HT1080 (cell line): Measurements from ENCODE around the gene RSPO1. TPM values are rescaled to one million over a fixed set of nuclear protein-coding genes. Genes with fewer than 3 reads are reported as not detected.
A peak's percentile ranks its signal among the peaks of the same experiment; 100 is the strongest.
"Not testable (repeated sequence)": the region's sequence is repeated elsewhere in the genome, so short reads cannot be mapped to it uniquely, and the experiment has no call there.

ENCODE experiments used
- DNase-seq: peaks from one replicate; pipeline ENCODE4 v3.0.0-alpha.2; 2015; ENCODE audit warnings: low read depth
- total RNA-seq: library from RNA; depleted of rRNA; stranded (reverse); fragments of >200 nt; shearing (Covaris generic); gene quantifications from 2 replicates; pipeline ENCODE4 v1.2.3, GENCODE V29; 2014

Gene RSPO1
- total RNA-seq, 1 experiment from 2014 or later: not detected

DNA sequence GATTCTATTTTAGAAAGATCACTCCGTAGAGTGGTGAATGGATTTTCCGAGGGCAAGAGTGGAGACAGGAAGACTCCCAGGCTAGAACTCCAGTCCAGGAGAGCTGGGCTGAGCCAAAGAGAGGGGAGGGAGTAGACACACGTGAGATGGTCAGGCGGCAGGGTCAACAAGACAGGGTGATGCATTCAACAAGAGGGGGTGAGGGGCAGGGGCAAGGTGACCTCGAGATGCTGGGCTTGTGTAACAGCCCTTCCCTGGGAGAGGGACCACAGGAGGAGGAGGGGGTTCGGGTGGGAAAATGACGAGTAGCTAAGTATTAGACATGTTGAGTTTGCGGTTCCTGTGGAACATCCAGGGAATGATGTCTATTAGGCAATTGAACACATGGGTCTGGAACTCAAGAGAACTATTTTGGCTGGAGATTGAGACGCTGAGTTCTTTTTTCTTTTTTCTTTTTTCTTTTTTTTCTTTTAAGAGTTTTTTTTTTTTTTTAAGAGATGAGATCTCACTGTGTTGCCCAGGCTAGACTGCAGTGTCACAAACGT, 13.3 kb downstream of the RSPO1 start:
- DNase-seq: no peak

GRCh38 chr1:37620707-37621106, 14.0 kb downstream of the RSPO1 start:
- no peak for DNase-seq

DNA sequence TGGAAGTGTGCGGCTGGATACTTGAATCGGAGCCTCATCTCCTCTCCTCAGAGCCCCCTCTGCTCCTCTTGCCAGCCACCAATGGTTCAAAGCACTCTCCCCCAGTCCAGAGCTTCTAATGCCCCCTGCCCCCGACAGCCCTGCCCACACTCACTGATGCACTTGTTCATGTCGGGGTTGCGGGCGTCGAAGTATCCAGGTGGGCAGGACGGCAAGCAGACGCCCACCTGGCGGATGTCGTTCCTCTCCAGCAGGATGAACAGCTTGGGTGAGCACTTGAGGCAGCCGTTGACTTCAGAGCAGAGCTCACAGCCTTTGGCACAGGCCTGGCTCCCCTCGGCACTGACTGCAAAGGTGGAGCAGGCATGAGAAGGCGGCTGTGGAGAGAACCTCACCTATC, 18.4 kb downstream of the RSPO1 start:
- no peak for DNase-seq

- no peak for DNase-seq
These were observed 20.6 kb downstream of the RSPO1 start for GRCh38 chr1:37614105-37614504.

- no peak for DNase-seq
These were observed 22.5 kb downstream of the RSPO1 start for GRCh38 chr1:37612186-37612585.

GRCh38 chr1:37609994-37610393, 24.7 kb downstream of the RSPO1 start:
- DNase-seq: no peak

GRCh38 chr1:37609002-37609401, 25.7 kb downstream of the RSPO1 start:
- no peak for DNase-seq

- DNase-seq: no peak
These were observed 28.0 kb downstream of the RSPO1 start for GRCh38 chr1:37606481-37607263.

GRCh38 chr1:37605806-37606474, 28.8 kb downstream of the RSPO1 start:
- no peak for DNase-seq

GRCh38 chr1:37605061-37605650, 29.5 kb downstream of the RSPO1 start:
- DNase-seq: no peak

GRCh38 chr1:37602750-37603694, 31.7 kb downstream of the RSPO1 start:
- DNase-seq: no peak

DNA sequence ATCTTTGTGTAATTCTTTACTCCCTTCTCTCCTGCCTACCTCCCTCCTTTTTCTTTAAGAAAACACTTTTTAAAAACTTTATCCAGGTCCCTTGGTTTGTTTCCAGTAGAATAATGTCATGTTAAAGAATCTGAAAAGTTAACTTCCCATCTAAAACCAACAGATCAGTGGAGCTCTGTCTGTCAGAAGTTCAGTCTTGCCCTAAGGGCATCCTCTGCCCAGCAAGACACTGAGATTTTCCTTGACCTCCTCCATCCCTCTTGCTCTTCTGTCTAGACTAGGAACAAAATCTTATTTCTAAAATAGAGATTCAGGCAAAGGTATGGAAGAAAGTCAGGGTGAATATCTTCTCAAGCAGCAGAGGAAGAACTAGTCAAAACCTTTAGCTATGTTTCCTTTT, 33.3 kb downstream of the RSPO1 start:
- DNase-seq: no peak

DNA sequence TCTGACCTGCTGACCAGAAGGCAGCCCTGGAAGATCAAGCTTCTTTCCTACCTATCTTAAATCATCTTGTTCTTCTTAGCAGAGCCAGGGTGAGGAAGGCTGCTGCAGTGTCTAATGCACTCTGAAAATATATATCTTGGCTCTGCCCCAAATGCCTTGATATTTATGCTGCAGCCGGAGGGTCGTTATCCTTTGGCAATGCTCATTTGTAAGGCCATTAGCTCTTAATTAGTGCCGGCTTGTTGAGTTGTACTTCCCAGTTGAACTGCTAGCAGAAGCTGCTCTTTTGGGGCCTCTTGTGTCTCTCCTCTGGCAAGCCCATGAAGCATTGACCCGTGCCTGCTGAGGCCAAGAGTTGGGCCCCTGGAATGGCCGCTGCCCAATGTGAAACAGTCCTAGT, 34.8 kb downstream of the RSPO1 start:
- no peak for DNase-seq

- DNase-seq: no peak
These were observed 38.5 kb downstream of the RSPO1 start for GRCh38 chr1:37596182-37596667.

DNA sequence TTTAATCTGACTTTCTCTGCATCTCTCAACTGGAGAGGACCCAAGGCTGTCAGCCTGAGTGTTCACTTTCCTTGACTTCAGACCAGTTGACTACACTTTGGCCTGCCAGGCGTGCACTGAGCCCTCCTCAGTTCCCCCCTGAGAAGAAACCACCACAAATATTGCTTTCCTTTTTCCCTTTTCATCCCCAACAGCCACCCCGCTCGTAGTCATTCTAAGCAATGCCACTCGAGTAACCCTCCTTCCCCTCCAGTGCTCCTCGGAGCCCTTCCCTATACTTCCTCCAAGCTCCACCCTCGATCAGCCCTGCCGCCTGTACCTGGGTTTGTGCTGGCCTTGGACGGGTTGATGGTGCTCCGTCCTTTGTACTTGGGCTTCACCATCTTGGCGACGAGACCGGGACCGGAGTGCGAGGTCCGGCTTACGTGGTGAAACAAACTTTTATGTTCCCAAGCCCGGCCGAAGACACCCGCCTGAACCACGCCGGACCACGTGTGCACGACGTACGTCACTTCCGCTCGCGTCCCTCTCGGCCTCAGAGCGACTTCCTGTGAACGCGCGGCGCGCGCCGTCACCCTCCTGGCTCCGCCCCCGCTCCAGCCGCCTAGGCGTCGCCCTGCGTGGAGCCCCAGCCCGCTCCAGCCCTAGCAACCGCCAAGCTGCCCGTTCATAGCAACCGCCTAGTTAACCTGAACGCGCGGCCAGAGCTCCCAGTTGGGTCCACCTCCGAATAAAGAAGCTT, 39.1 kb downstream of the RSPO1 start, which contains the start of gene GNL2:
GNL2 (minus strand) TSS at position 498 of the 742 bp plus-strand sequence; CDS start at position 383, 115 bp downstream.
- DNase-seq: peak; percentile 94

DNA sequence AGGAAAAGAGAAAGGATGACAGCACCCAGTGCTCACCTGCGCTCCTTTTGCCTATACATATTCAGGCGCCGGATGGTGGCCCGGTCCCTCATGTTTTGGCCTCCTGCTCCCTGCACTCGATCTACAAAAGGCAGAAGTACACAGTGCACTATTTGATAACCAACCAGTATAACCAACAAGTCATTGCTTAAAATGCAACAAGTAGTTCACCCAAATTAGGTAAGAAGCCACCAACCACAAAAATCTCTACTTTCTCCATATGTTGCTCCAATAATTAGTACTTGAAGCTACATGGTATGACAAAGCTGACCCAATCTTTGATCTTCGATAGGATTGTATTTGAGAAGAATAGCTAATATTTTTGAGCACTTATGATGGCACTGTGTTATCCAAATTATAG, 41.0 kb downstream of the RSPO1 start:
- DNase-seq: no peak

- no peak for DNase-seq
These were observed 45.8 kb downstream of the RSPO1 start for GRCh38 chr1:37588939-37589338.

DNA sequence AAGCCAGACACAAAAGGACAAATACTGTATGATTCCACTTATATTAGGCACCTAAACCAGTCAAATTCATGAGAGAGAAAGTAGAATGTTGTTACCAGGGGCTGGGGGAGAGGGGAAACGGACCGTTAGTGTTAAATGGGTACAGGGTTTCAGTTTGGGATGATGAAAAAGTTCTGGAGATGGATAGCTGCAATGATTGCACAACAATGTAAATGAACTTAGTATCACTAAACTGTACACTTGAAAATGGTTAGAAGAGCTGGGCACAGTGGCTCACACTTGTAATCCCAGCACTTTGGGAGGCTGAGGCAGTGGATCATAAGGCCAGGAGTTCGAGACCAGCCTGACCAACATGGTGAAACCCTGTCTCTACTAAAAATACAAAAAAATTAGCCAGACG, 50.1 kb downstream of the RSPO1 start:
- DNase-seq: not testable (repeated sequence)

DNA sequence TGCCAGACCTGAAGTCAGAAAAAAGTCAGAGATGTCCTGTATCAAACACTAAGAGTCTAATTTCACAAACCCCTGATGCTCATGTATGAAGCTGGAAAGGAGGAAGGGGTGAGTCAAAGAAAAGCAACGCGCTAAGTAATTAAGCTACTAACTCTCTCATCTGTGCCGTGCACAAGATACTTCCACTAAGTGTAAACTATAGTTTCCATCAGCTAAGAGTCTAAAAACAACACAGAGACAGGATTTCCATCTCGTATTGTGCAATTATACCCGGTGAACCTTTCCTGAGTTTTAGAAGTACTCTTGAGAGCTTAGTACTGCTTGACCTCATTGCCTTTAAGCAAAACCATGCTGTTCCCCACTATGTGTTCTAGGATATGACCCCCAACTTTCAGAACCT, 59.0 kb downstream of the RSPO1 start:
- DNase-seq: no peak

DNA sequence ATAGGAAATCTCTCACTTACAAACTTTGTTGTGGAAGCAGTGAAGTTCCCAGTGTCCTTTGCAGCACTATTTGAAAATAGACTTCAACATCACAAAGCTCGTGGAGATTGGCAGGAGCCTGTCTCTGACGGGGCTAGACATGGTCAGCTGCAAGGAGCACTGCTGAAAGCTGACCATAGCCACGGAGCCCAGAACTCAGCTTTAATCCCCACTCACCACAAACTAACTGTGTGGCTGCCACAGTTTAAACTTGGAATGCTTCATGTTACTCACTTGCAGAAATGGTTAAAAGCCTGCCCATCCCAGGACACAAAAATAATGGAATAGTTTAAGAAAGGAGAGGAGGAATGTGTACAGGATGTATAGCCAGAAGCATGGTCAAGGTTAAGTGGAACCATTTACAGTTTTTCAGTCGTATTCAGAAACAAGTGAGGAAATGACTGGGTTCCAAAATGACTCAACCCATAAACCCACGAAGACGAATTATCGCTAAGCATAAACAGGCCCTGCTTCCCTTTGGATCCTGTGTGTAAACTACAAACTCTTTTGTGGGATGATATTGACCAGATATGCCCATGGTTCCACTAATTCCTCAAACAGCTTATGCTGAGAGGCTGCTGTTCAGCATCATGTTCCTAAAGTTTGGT, 59.7 kb downstream of the RSPO1 start:
- peak; percentile 81 for DNase-seq
